NB4 (cell line): ENCODE data around the gene IQCM.

Source experiments
- CTCF ChIP-seq: IDR thresholded peaks from one replicate; pipeline ENCODE4 v1.5.1; 2012; ENCODE audit warnings: low read depth, low read length
- MYC ChIP-seq: IDR thresholded peaks from 2 replicates; pipeline ENCODE4 v1.6.1; 2011; ENCODE audit warnings: low read depth, low read length
- POLR2A ChIP-seq: IDR thresholded peaks from 2 replicates; pipeline ENCODE4 v1.6.1; 2011; ENCODE audit warnings: mild to moderate bottlenecking; ENCODE audit not compliant: insufficient read length; ENCODE audit errors: extremely low read depth

- TF ChIP-seq CTCF = no peak
- no peak for TF ChIP-seq POLR2A
- TF ChIP-seq MYC = no peak
Observed at GRCh38 chr4:149746276-149746675, 69.4 kb downstream of the IQCM start.
